ENCODE results near the gene PMM2.
A peak's percentile ranks its signal among the peaks of the same experiment; 100 is the strongest.

The PMM2 gene

GRCh38 chr16:8885674-8886592 is 88.3 kb downstream of the PMM2 start:
- no peaks in the 10 kb centered on the region for H3K27me3 ChIP-seq (ENCODE audit: control insufficient read depth in 1 of 2, insufficient read depth in 1 of 2, low read length in 2 of 2)
- peak overlapping the region in 1 of 2 experiments; percentile 47 for H3K4ac ChIP-seq (ENCODE audit: low read depth in 1 of 2, low read length in 2 of 2)
- H3K36me3 ChIP-seq (ENCODE audit: control insufficient read depth in 1 of 2, insufficient read depth in 2 of 2, low read depth in 1 of 2, low read length in 2 of 2): peaks cover 26 to 33% of the 10 kb centered on the region in 2 experiments
- H2BK5ac ChIP-seq (ENCODE audit: low read depth, low read length, poor library complexity, severe bottlenecking): no peak overlapping the region
- H3K18ac ChIP-seq (ENCODE audit: low read depth in 1 of 2, low read length in 2 of 2): peak overlapping the region in 1 of 2 experiments; percentile 58
- H2BK12ac ChIP-seq (ENCODE audit: low read length in 2 of 2): peak overlapping the region; percentile 0 to 14
- H3K9me3 ChIP-seq (ENCODE audit: control insufficient read depth, low read length): no peaks in the 10 kb centered on the region
- peaks cover 18% of the 10 kb centered on the region for H3K79me1 ChIP-seq (replicated peaks; ENCODE audit: low read length, poor library complexity, severe bottlenecking)
- H3K14ac ChIP-seq (ENCODE audit: low read length in 2 of 2): peak overlapping the region in 1 of 2 experiments; percentile 32
- peak; percentile 59 for DNase-seq
- no peak overlapping the region for H4K8ac ChIP-seq (ENCODE audit: low read length)
- H3K4me3 ChIP-seq (ENCODE audit: insufficient read depth in 1 of 2, low read depth in 1 of 2, low read length in 2 of 2): no peak overlapping the region
- no peak overlapping the region for H2AFZ ChIP-seq (ENCODE audit: low read depth, low read length)
- peak overlapping the region; percentile 34 for H4K91ac ChIP-seq (ENCODE audit: low read length)
- no peak overlapping the region for H2AK5ac ChIP-seq (ENCODE audit: low read length, severe bottlenecking)
- no peak overlapping the region for H2BK120ac ChIP-seq (ENCODE audit: low read depth, low read length)
- H3K23ac ChIP-seq (ENCODE audit: low read length in 2 of 2): peak overlapping the region in 1 of 2 experiments; percentile 83
- H3K9ac ChIP-seq (ENCODE audit: low read length): no peak overlapping the region
- no peak overlapping the region for H3K27ac ChIP-seq (ENCODE audit: low read length, poor library complexity, severe bottlenecking)
- H2BK15ac ChIP-seq (ENCODE audit: low read depth, poor library complexity, severe bottlenecking): no peak overlapping the region
- WGBS: 45% methylated on average over 19 of the region's 20 CpGs
- peak overlapping the region; percentile 12 for H3K4me2 ChIP-seq (ENCODE audit: low read length, poor library complexity, severe bottlenecking)
- peaks cover 35% of the 10 kb centered on the region for H3K4me1 ChIP-seq (ENCODE audit: control insufficient read depth, insufficient read depth, low read depth, low read length)

- no peak overlapping the region for H3K4me2 ChIP-seq (ENCODE audit: low read length, poor library complexity, severe bottlenecking)
- H3K36me3 ChIP-seq (ENCODE audit: control insufficient read depth in 1 of 2, insufficient read depth in 2 of 2, low read depth in 1 of 2, low read length in 2 of 2): peaks cover 35 to 41% of the 10 kb centered on the region in 2 experiments
- H3K9me3 ChIP-seq (ENCODE audit: control insufficient read depth, low read length): no peaks in the 10 kb centered on the region
- H3K23ac ChIP-seq (ENCODE audit: low read length in 2 of 2): peak overlapping the region in 1 of 2 experiments; percentile 83
- H2BK5ac ChIP-seq (ENCODE audit: low read depth, low read length, poor library complexity, severe bottlenecking): no peak overlapping the region
- H3K18ac ChIP-seq (ENCODE audit: low read depth in 1 of 2, low read length in 2 of 2): peak overlapping the region in 1 of 2 experiments; percentile 63
- no peak overlapping the region for H2BK15ac ChIP-seq (ENCODE audit: low read depth, poor library complexity, severe bottlenecking)
- H3K79me1 ChIP-seq (replicated peaks; ENCODE audit: low read length, poor library complexity, severe bottlenecking): peaks cover 18% of the 10 kb centered on the region
- peaks cover 39% of the 10 kb centered on the region for H3K4me1 ChIP-seq (ENCODE audit: control insufficient read depth, insufficient read depth, low read depth, low read length)
- no peak overlapping the region for H3K4me3 ChIP-seq (ENCODE audit: insufficient read depth in 1 of 2, low read depth in 1 of 2, low read length in 2 of 2)
- DNase-seq: no peak
- H3K4ac ChIP-seq (ENCODE audit: low read depth in 1 of 2, low read length in 2 of 2): no peak overlapping the region
- no peak overlapping the region for H3K9ac ChIP-seq (ENCODE audit: low read length)
- H3K27ac ChIP-seq (ENCODE audit: low read length, poor library complexity, severe bottlenecking): no peak overlapping the region
- H2AK5ac ChIP-seq (ENCODE audit: low read length, severe bottlenecking): no peak overlapping the region
- peak overlapping the region in 1 of 2 experiments; percentile 5 for H3K14ac ChIP-seq (ENCODE audit: low read length in 2 of 2)
- no peak overlapping the region for H2BK12ac ChIP-seq (ENCODE audit: low read length in 2 of 2)
- H4K8ac ChIP-seq (ENCODE audit: low read length): no peak overlapping the region
- peak overlapping the region; percentile 34 for H4K91ac ChIP-seq (ENCODE audit: low read length)
- no peaks in the 10 kb centered on the region for H3K27me3 ChIP-seq (ENCODE audit: control insufficient read depth in 1 of 2, insufficient read depth in 1 of 2, low read length in 2 of 2)
- H2AFZ ChIP-seq (ENCODE audit: low read depth, low read length): no peak overlapping the region
- 79% methylated on average over 18 of the region's 19 CpGs for WGBS
- no peak overlapping the region for H2BK120ac ChIP-seq (ENCODE audit: low read depth, low read length)
Observed at GRCh38 chr16:8886593-8887430, 89.2 kb downstream of the PMM2 start.

- Histone ChIP-seq H3K27me3 (ENCODE audit: control insufficient read depth in 1 of 2, insufficient read depth in 1 of 2, low read length in 2 of 2) (no peaks in the 10 kb centered on the region), H2BK5ac (ENCODE audit: low read depth, low read length, poor library complexity, severe bottlenecking) (no peak overlapping the region), H3K4me1 (ENCODE audit: control insufficient read depth, insufficient read depth, low read depth, low read length) (peaks cover 42% of the 10 kb centered on the region), H3K9ac (ENCODE audit: low read length) (no peak overlapping the region), H3K14ac (ENCODE audit: low read length in 2 of 2) (peak overlapping the region in 1 of 2 experiments; percentile 5), H2BK12ac (ENCODE audit: low read length in 2 of 2) (no peak overlapping the region), H3K36me3 (ENCODE audit: control insufficient read depth in 1 of 2, insufficient read depth in 2 of 2, low read depth in 1 of 2, low read length in 2 of 2) (peaks cover 41 to 45% of the 10 kb centered on the region in 2 experiments), H4K8ac (ENCODE audit: low read length) (no peak overlapping the region), H3K9me3 (ENCODE audit: control insufficient read depth, low read length) (no peaks in the 10 kb centered on the region), H3K4ac (ENCODE audit: low read depth in 1 of 2, low read length in 2 of 2) (no peak overlapping the region), H2AFZ (ENCODE audit: low read depth, low read length) (no peak overlapping the region), H3K4me3 (ENCODE audit: insufficient read depth in 1 of 2, low read depth in 1 of 2, low read length in 2 of 2) (no peak overlapping the region), H3K23ac (ENCODE audit: low read length in 2 of 2) (no peak overlapping the region), H4K91ac (ENCODE audit: low read length) (no peak overlapping the region), H3K18ac (ENCODE audit: low read depth in 1 of 2, low read length in 2 of 2) (peak overlapping the region in 1 of 2 experiments; percentile 63), H3K4me2 (ENCODE audit: low read length, poor library complexity, severe bottlenecking) (no peak overlapping the region), H3K79me1 (replicated peaks; ENCODE audit: low read length, poor library complexity, severe bottlenecking) (peaks cover 21% of the 10 kb centered on the region), H2AK5ac (ENCODE audit: low read length, severe bottlenecking) (no peak overlapping the region), H3K27ac (ENCODE audit: low read length, poor library complexity, severe bottlenecking) (no peak overlapping the region), H2BK120ac (ENCODE audit: low read depth, low read length) (no peak overlapping the region), H2BK15ac (ENCODE audit: low read depth, poor library complexity, severe bottlenecking) (no peak overlapping the region)
- DNase-seq: no peak
- 99% methylated on average over 5 of the region's 6 CpGs for WGBS
Observed at GRCh38 chr16:8887431-8887765, 89.8 kb downstream of the PMM2 start.
